ENCODE data around the gene GBGT1.

- TF ChIP-seq EZH2 (IDR thresholded peaks at IDR 0.05; ENCODE audit: borderline replicate concordance, low read depth, low read length, severe bottlenecking) = no peak
- no peak for TF ChIP-seq POLR2A (IDR thresholded peaks at IDR 0.05; ENCODE audit: low read depth, low read length)
- peak; percentile 69 to 79 for TF ChIP-seq CTCF (IDR thresholded peaks at IDR 0.05; ENCODE audit: extremely low read depth in 1 of 2, insufficient read depth in 1 of 2, low read depth in 1 of 2, low read length in 2 of 2)
- TF ChIP-seq GATA2 (IDR thresholded peaks at IDR 0.05; ENCODE audit: insufficient read depth, insufficient read length, low read depth, low read length) = no peak
- no peak for TF ChIP-seq MYC (IDR thresholded peaks at IDR 0.05; ENCODE audit: low read depth, low read length)
- TF ChIP-seq POLR2AphosphoS5 (IDR thresholded peaks at IDR 0.05; ENCODE audit: insufficient read depth, low read depth, low read length) = no peak
These were observed 2.8 kb downstream of the GBGT1 start for GRCh38 chr9:133160742-133161546.

Measured in endothelial cell of umbilical vein (primary cell).